PC-9 (cell line): Measurements from ENCODE around the gene WDCP.

ENCODE experiments used
- CTCF ChIP-seq: fragments of 200-600 bp; sonication (generic); conservative IDR thresholded peaks from 2 replicates; pipeline ENCODE4 v1.6.1; 2017; ENCODE audit warnings: mixed run types, antibody characterized with exemption, mild to moderate bottlenecking, moderate library complexity
- EZH2 ChIP-seq: fragments of 200-600 bp; sonication (generic); IDR thresholded peaks from 2 replicates; pipeline ENCODE4 v1.8.0; 2017; ENCODE audit warnings: antibody characterized with exemption, low read depth

GRCh38 chr2:24016853-24017703 lies 30.1 kb downstream of the WDCP start:
- TF ChIP-seq CTCF (no peak), EZH2 (no peak)
